H1 (cell line): Measurements from ENCODE around the gene TCF25. TPM values are rescaled to one million over a fixed set of nuclear protein-coding genes. Genes with fewer than 3 reads are reported as not detected.

Source experiments
- CTCF ChIA-PET: fragments of 300-600 bp; sonication (Branson Sonifier 250); formaldehyde crosslinking; loops from one replicate; lab custom pipeline; 2021; ENCODE audit not compliant: partially characterized antibody; lab: Charles Lee
- POLR2A ChIA-PET: fragments of 300-600 bp; sonication (Branson Sonifier 250); formaldehyde crosslinking; loops from one replicate; lab custom pipeline; 2021; ENCODE audit warnings: inconsistent platforms; ENCODE audit not compliant: partially characterized antibody; lab: Charles Lee
- DNase-seq, 2 experiments: peaks; one replicate each; pipeline versions ENCODE4 v3.0.0 to v3.0.0-alpha.2; 2010 to 2022; ENCODE audit warnings: low spot score in 2 of 2, low read depth in 1 of 2, mixed read lengths in 1 of 2
- FAIRE-seq: peaks from 2 replicates; lab custom pipeline; 2011; peaks lifted over from hg19 to GRCh38; lab: Jason Lieb, UNC
- H2AFZ ChIP-seq: 2 replicates; pipeline ENCODE4 v1.8.1; 2012; ENCODE audit warnings: low read length, inconsistent platforms
- H2AK5ac ChIP-seq: 2 replicates; pipeline ENCODE4 v1.6.1; 2013; ENCODE audit warnings: low read depth, low read length
- H2BK120ac ChIP-seq: replicated peaks from 2 replicates; pipeline ENCODE3; 2013; ENCODE audit warnings: low read depth, low read length, inconsistent platforms
- H2BK12ac ChIP-seq: 2 replicates; pipeline ENCODE4 v1.6.1; 2013; ENCODE audit warnings: low read depth, low read length
- H2BK15ac ChIP-seq: 2 replicates; pipeline ENCODE4 v1.6.1; 2013; ENCODE audit warnings: low read length
- H2BK20ac ChIP-seq: 2 replicates; pipeline ENCODE4 v1.6.1; 2013; ENCODE audit warnings: low read length
- H2BK5ac ChIP-seq: 2 replicates; pipeline ENCODE4 v1.6.1; 2013; ENCODE audit warnings: low read depth, low read length
- H3K14ac ChIP-seq: 2 replicates; pipeline ENCODE4 v1.6.1; 2013; ENCODE audit warnings: inconsistent platforms; ENCODE audit not compliant: insufficient read length
- H3K18ac ChIP-seq: 2 replicates; pipeline ENCODE4 v1.6.1; 2013; ENCODE audit warnings: low read length; ENCODE audit errors: extremely low read depth
- H3K23ac ChIP-seq: 2 replicates; pipeline ENCODE4 v1.6.1; 2013; ENCODE audit warnings: inconsistent platforms; ENCODE audit not compliant: insufficient read length
- H3K23me2 ChIP-seq: 2 replicates; pipeline ENCODE4 v1.6.1; 2013; ENCODE audit warnings: low read depth, low read length
- H3K27ac ChIP-seq: 2 replicates; pipeline ENCODE4 v1.6.1; 2011; ENCODE audit warnings: low read depth, low read length, inconsistent platforms
- H3K27me3 ChIP-seq, 4 experiments: replicated peaks in 1 of 4; 1 replicate in 1 of 4; 2 replicates in 3 of 4; pipeline versions ENCODE4 v1.6.1 to v1.8.1; 2011 to 2013; ENCODE audit warnings: low read length in 3 of 4, mild to moderate bottlenecking in 3 of 4, inconsistent platforms in 2 of 4, mixed read lengths in 2 of 4, moderate library complexity in 1 of 4; ENCODE audit not compliant: control insufficient read depth in 3 of 4, insufficient read depth in 3 of 4; ENCODE audit errors: extremely low read depth in 1 of 4
- H3K36me3 ChIP-seq, 4 experiments: 2 replicates each; pipeline versions ENCODE4 v1.6.1 to v1.8.1; 2011 to 2013; ENCODE audit warnings: mild to moderate bottlenecking in 4 of 4, low read length in 3 of 4, moderate library complexity in 2 of 4, control low read depth in 1 of 4, inconsistent platforms in 1 of 4; ENCODE audit not compliant: insufficient read depth in 4 of 4, control insufficient read depth in 2 of 4
- H3K4ac ChIP-seq: replicated peaks from 2 replicates; pipeline ENCODE3; 2013; ENCODE audit warnings: low read length, low read depth, mixed read lengths, inconsistent platforms; ENCODE audit not compliant: insufficient read length
- H3K4me1 ChIP-seq, 4 experiments: replicated peaks in 1 of 4; 1 replicate in 1 of 4; 2 replicates in 3 of 4; pipeline versions ENCODE4 v1.6.1 to v1.8.1; 2011 to 2013; ENCODE audit warnings: low read length in 3 of 4, inconsistent platforms in 2 of 4, mixed read lengths in 1 of 4; ENCODE audit not compliant: insufficient read depth in 4 of 4, control insufficient read depth in 3 of 4
- H3K4me2 ChIP-seq, 2 experiments: 2 replicates each; pipeline versions ENCODE4 v1.6.1 to v1.8.1; 2011 to 2013; ENCODE audit warnings: low read depth in 2 of 2, low read length in 2 of 2, control low read depth in 1 of 2, inconsistent platforms in 1 of 2, mild to moderate bottlenecking in 1 of 2; ENCODE audit not compliant: insufficient read depth in 1 of 2
- H3K4me3 ChIP-seq, 4 experiments: fragments of 200-600, 300-600 bp in 1 of 4; sonication (generic), shearing (Covaris generic), sonication (Bioruptor Twin) in 1 of 4; 2 replicates each; pipeline versions ENCODE4 v1.5.1 to v1.8.1; 2011 to 2016; ENCODE audit warnings: low read length in 4 of 4, low read depth in 3 of 4, control low read depth in 2 of 4, inconsistent platforms in 2 of 4, mild to moderate bottlenecking in 2 of 4, mixed read lengths in 1 of 4, moderate library complexity in 1 of 4; ENCODE audit not compliant: insufficient read depth in 2 of 4; ENCODE audit errors: extremely low read depth in 1 of 4
- H3K56ac ChIP-seq: replicated peaks from 2 replicates; pipeline ENCODE3; 2013; ENCODE audit warnings: low read depth, mild to moderate bottlenecking, mixed read lengths, low read length, inconsistent platforms; ENCODE audit not compliant: insufficient read length
- H3K79me1 ChIP-seq: 2 replicates; pipeline ENCODE4 v1.6.1; 2013; ENCODE audit warnings: low read depth, low read length, control low read depth
- H3K79me2 ChIP-seq, 2 experiments: 2 replicates each; pipeline versions ENCODE4 v1.6.1 to v1.8.1; 2012 to 2013; ENCODE audit warnings: low read length in 2 of 2, mild to moderate bottlenecking in 2 of 2, inconsistent platforms in 1 of 2; ENCODE audit not compliant: insufficient read depth in 2 of 2, control insufficient read depth in 1 of 2
- H3K9ac ChIP-seq, 4 experiments: replicated peaks in 1 of 4; 1 replicate in 1 of 4; 2 replicates in 3 of 4; pipeline versions ENCODE4 v1.6.1 to v1.8.1; 2011 to 2013; ENCODE audit warnings: low read depth in 3 of 4, low read length in 3 of 4, control low read depth in 2 of 4, mild to moderate bottlenecking in 2 of 4, moderate library complexity in 2 of 4, inconsistent platforms in 1 of 4; ENCODE audit errors: extremely low read depth in 1 of 4
- H3K9me3 ChIP-seq, 2 experiments: 2 replicates each; pipeline versions ENCODE4 v1.6.1 to v1.8.1; 2012 to 2013; ENCODE audit warnings: mild to moderate bottlenecking in 2 of 2, moderate library complexity in 2 of 2, control low read depth in 1 of 2, inconsistent platforms in 1 of 2, low read depth in 1 of 2, low read length in 1 of 2, mixed read lengths in 1 of 2; ENCODE audit not compliant: insufficient read depth in 2 of 2
- H4K20me1 ChIP-seq, 2 experiments: replicated peaks in 1 of 2; 2 replicates each; pipeline versions ENCODE3 to v1.8.1; 2011 to 2013; ENCODE audit warnings: inconsistent platforms in 2 of 2, low read length in 2 of 2, mild to moderate bottlenecking in 1 of 2; ENCODE audit not compliant: insufficient read depth in 2 of 2, control insufficient read depth in 1 of 2
- H4K5ac ChIP-seq: 2 replicates; pipeline ENCODE4 v1.6.1; 2013; ENCODE audit warnings: low read length, low read depth, mixed read lengths, inconsistent platforms; ENCODE audit not compliant: insufficient read length
- H4K8ac ChIP-seq: 2 replicates; pipeline ENCODE4 v1.8.0; 2013; ENCODE audit warnings: mild to moderate bottlenecking, moderate library complexity, low read length, inconsistent platforms; ENCODE audit not compliant: insufficient read depth; ENCODE audit errors: extremely low read depth
- H4K91ac ChIP-seq: replicated peaks from 2 replicates; pipeline ENCODE3; 2013; ENCODE audit warnings: low read length, mixed read lengths, inconsistent platforms; ENCODE audit not compliant: insufficient read length
- BACH1 ChIP-seq: IDR thresholded peaks from 2 replicates; pipeline ENCODE4 v1.6.1; 2012; ENCODE audit warnings: low read length, improper control_type of control experiment
- CBX5 ChIP-seq: fragments of 300-800, 300-1000 bp; sonication (generic); IDR thresholded peaks from 2 replicates; pipeline ENCODE4 v1.7.1; 2016; ENCODE audit warnings: antibody characterized with exemption, low read length, low read depth
- CBX8 ChIP-seq: fragments of 300-800, 300-1000 bp; sonication (generic); IDR thresholded peaks from 2 replicates; pipeline ENCODE4 v1.7.1; 2016; ENCODE audit warnings: low read depth, low read length, borderline replicate concordance
- EGR1 ChIP-seq: IDR thresholded peaks from 2 replicates; pipeline ENCODE4 v1.6.1; 2011; ENCODE audit warnings: low read depth, low read length, borderline replicate concordance
- JUN ChIP-seq: IDR thresholded peaks from 2 replicates; pipeline ENCODE4 v1.6.1; 2011; ENCODE audit warnings: low read depth, mild to moderate bottlenecking, improper control_type of control experiment, low read length
- PHF8 ChIP-seq: fragments of 200-600 bp; sonication (generic); conservative IDR thresholded peaks from 2 replicates; pipeline ENCODE4 v1.7.1; 2012; ENCODE audit warnings: low read depth, mild to moderate bottlenecking, inconsistent platforms, low read length, moderate library complexity
- RFX5 ChIP-seq: IDR thresholded peaks from 2 replicates; pipeline ENCODE4 v1.6.1; 2011; ENCODE audit warnings: low read depth, low read length, improper control_type of control experiment, borderline replicate concordance
- SAP30 ChIP-seq: fragments of 300-600 bp; sonication (generic); IDR thresholded peaks from 2 replicates; pipeline ENCODE4 v1.7.1; 2012; ENCODE audit warnings: low read length, moderate library complexity, mild to moderate bottlenecking, inconsistent platforms; ENCODE audit not compliant: insufficient read depth, insufficient replicate concordance
- SIX5 ChIP-seq: IDR thresholded peaks from 2 replicates; pipeline ENCODE4 v1.6.1; 2011; ENCODE audit warnings: mild to moderate bottlenecking, low read depth, low read length
- TBP ChIP-seq: IDR thresholded peaks from 2 replicates; pipeline ENCODE4 v1.6.1; 2011; ENCODE audit warnings: low read depth, low read length, improper control_type of control experiment
- WGBS, 2 experiments: shearing (Covaris generic) in 1 of 2; methylation state at CpG; one replicate each; pipeline versions ENCODE4 v1.1.6 to v1.1.7; 2013 to 2015; ENCODE audit warnings: low lambda C conversion rate in 2 of 2, mixed read lengths in 2 of 2, inconsistent platforms in 1 of 2, low coverage in 1 of 2, missing lambda C conversion rate in 1 of 2; ENCODE audit not compliant: insufficient replicate concordance in 2 of 2, insufficient coverage in 1 of 2, insufficient read length in 1 of 2; ENCODE audit errors: extremely low coverage in 1 of 2, missing lambda C conversion rate in 1 of 2; 5-methylcytosine and 5-hydroxymethylcytosine counted together
- polyA plus RNA-seq, 7 experiments: library from polyadenylated mRNA; depleted of rRNA in 3 of 7; stranded (reverse) in 5 of 7; unstranded in 2 of 7; fragments of >200 nt in 5 of 7; fragments of 200-250 nt in 2 of 7; gene quantifications; 1 replicate in 5 of 7; 2 replicates in 1 of 7; 4 replicates in 1 of 7; pipeline versions ENCODE4 v1.2.1 to v1.2.3, GENCODE V29; 2011 to 2013; ENCODE audit warnings: missing spikeins in 2 of 7, mixed read lengths in 2 of 7
- total RNA-seq: library from RNA; stranded (reverse); fragmentation: NEBNext Ultra II Directional; extraction: Animal tissue kit (Norgen Biotek cat#: 25700); gene quantifications from 2 replicates; pipeline ENCODE4 v1.2.1, GENCODE V29; 2021

Gene TCF25
- total and polyA plus RNA-seq, 2 of the 8 experiments (the other 6 are each of a cell fraction or from before 2014, with no cell fraction given) = 78.1 to 102 TPM

DNA sequence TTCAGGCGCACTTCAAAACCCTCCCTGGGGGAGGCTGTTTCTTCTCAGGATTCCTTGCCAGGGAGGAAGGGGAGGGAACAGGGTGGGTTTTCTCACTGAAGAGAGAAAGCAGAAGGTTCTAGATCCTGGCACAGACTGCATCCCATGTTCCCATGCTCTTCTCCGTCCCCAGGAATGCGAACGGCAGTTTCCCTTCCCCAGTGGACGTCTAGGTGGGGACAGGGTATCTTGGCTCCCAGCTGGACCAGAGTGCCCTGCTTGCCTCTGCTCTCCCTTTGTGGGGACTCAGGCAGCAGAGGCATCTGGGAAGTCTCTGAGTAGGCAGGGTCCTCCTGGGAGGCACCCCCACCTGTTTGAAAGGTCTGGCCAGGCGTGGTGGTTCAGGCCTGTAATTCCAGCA, 3.0 kb upstream of the TCF25 start:
- 99% methylated on average over 6 of the region's 6 CpGs; no CpG with 5 or more reads in 1 of the 2 experiments for WGBS, 2 experiments
- Histone ChIP-seq H2BK12ac (no peak overlapping the region), H3K4me1 (peaks cover 0 to 9% (median 2%) of the 10 kb centered on the region in 4 experiments; a peak in 4 of 7 replicates), H3K9ac (no peak overlapping the region), H3K56ac (no peak overlapping the region), H3K4me2 (no peak overlapping the region), H3K9me3 (peaks cover 4 to 8% of the 10 kb centered on the region in 2 experiments; a peak in 3 of 4 replicates), H4K20me1 (no peaks in the 10 kb centered on the region), H3K36me3 (peaks cover 0 to 10% (median 0%) of the 10 kb centered on the region in 4 experiments; a peak in 2 of 8 replicates), H2AK5ac (no peak overlapping the region), H2BK20ac (no peak overlapping the region), H4K8ac (no peak overlapping the region), H3K27me3 (no peaks in the 10 kb centered on the region), H2BK15ac (no peak overlapping the region), H4K5ac (no peak overlapping the region), H3K4ac (no peak overlapping the region), H4K91ac (no peak overlapping the region), H3K4me3 (no peak overlapping the region), H3K18ac (no peak overlapping the region), H2BK120ac (no peak overlapping the region), H3K14ac (no peak overlapping the region), H3K27ac (no peak overlapping the region), H3K23me2 (peaks cover 9% of the 10 kb centered on the region), H2AFZ (no peak overlapping the region), H3K79me1 (peaks cover 6% of the 10 kb centered on the region), H3K79me2 (peaks cover 0 to 10% of the 10 kb centered on the region in 2 experiments; a peak in 2 of 4 replicates), H3K23ac (no peak overlapping the region), H2BK5ac (no peak overlapping the region)
- DNase-seq (no peak), FAIRE-seq (no peak)
- CTCF ChIA-PET = interaction anchor here (3.3 kb wide), 1 partner anchor 10 kb away, joined by 24 read pairs; no protein-coding TSS in a partner anchor
- POLR2A ChIA-PET = interaction anchor here (1.3 kb wide), 1 partner anchor 10 kb away, joined by 3 read pairs; no protein-coding TSS in a partner anchor
- no peak for TF ChIP-seq JUN
- no peak for TF ChIP-seq EGR1
- no peak for TF ChIP-seq CBX5
- no peak for TF ChIP-seq SAP30
- no peak for TF ChIP-seq RFX5
- TF ChIP-seq CBX8 = no peak
- no peak for TF ChIP-seq SIX5
- TF ChIP-seq BACH1 = no peak
- no peak for TF ChIP-seq TBP
- no peak for TF ChIP-seq PHF8
